Measurements from ENCODE around the gene HMGA1.

Gene HMGA1

DNA sequence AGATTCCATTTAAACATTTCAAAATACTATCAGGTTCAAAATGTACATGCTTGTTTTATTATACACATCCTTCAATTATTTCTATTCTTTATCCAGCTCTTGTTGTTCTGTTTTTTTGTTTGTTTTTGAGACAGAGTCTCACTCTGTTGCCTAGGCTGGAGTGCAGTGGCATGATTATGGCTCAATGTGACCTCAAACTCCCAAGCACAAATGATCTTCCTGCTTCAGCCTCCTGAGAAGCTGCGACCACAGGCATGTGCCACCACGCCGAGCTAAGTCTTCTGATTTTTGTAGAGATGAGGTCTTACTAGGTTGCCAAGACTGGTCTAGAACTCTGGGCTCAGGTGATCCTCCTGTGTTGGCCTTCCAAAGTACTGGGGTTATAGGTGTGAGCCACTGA lies 56.3 kb downstream of the HMGA1 start:
- Histone ChIP-seq H4K20me1 (ENCODE audit: insufficient read depth, low read length, poor library complexity, severe bottlenecking) (no peaks in the 10 kb centered on the region), H3K27me3 (ENCODE audit: insufficient read depth, low read length, poor library complexity, severe bottlenecking) (no peaks in the 10 kb centered on the region), H3K4me2 (ENCODE audit: low read depth, low read length, poor library complexity, severe bottlenecking) (no peak overlapping the region), H2AFZ (ENCODE audit: low read length) (no peak overlapping the region), H3K4me1 (ENCODE audit: insufficient read depth, low read length, poor library complexity, severe bottlenecking) (peaks cover 18% of the 10 kb centered on the region), H3K4me3 (ENCODE audit: low read length, poor library complexity, severe bottlenecking) (no peak overlapping the region), H3K36me3 (ENCODE audit: insufficient read depth, low read length) (peaks cover 37% of the 10 kb centered on the region), H3K9me2 (replicated peaks; ENCODE audit: low read depth, low read length) (no peaks in the 10 kb centered on the region), H3K9me3 (ENCODE audit: insufficient read depth, low read depth, low read length) (no peaks in the 10 kb centered on the region), H3K9ac (ENCODE audit: low read depth, low read length, poor library complexity, severe bottlenecking) (no peak overlapping the region), H3K79me2 (ENCODE audit: insufficient read depth, low read length) (peaks cover 3% of the 10 kb centered on the region; the same call in 1 of the 2 replicates), H3F3A (ENCODE audit: low read depth) (no peaks in the 10 kb centered on the region)
- TF ChIP-seq CTCF (conservative IDR thresholded peaks at IDR 0.05; ENCODE audit: low read length) (no peak), EZH2phosphoT487 (IDR thresholded peaks at IDR 0.05; ENCODE audit: borderline replicate concordance) (no peak)

- no peaks in the 10 kb centered on the region for H3K9me2 ChIP-seq (replicated peaks; ENCODE audit: low read depth, low read length)
- peaks cover 3% of the 10 kb centered on the region; the same call in 1 of the 2 replicates for H3K79me2 ChIP-seq (ENCODE audit: insufficient read depth, low read length)
- no peaks in the 10 kb centered on the region for H3K27me3 ChIP-seq (ENCODE audit: insufficient read depth, low read length, poor library complexity, severe bottlenecking)
- H4K20me1 ChIP-seq (ENCODE audit: insufficient read depth, low read length, poor library complexity, severe bottlenecking) = no peaks in the 10 kb centered on the region
- TF ChIP-seq EZH2phosphoT487 (IDR thresholded peaks at IDR 0.05; ENCODE audit: borderline replicate concordance) = no peak
- TF ChIP-seq CTCF (conservative IDR thresholded peaks at IDR 0.05; ENCODE audit: low read length) = no peak
- H3K4me2 ChIP-seq (ENCODE audit: low read depth, low read length, poor library complexity, severe bottlenecking) = peak overlapping the region; percentile 19
- H3K4me3 ChIP-seq (ENCODE audit: low read length, poor library complexity, severe bottlenecking) = no peak overlapping the region
- H3K36me3 ChIP-seq (ENCODE audit: insufficient read depth, low read length) = peaks cover 37% of the 10 kb centered on the region
- H3K9me3 ChIP-seq (ENCODE audit: insufficient read depth, low read depth, low read length) = no peaks in the 10 kb centered on the region
- no peaks in the 10 kb centered on the region for H3F3A ChIP-seq (ENCODE audit: low read depth)
- no peak overlapping the region for H2AFZ ChIP-seq (ENCODE audit: low read length)
- peaks cover 4% of the 10 kb centered on the region for H3K4me1 ChIP-seq (ENCODE audit: insufficient read depth, low read length, poor library complexity, severe bottlenecking)
- H3K9ac ChIP-seq (ENCODE audit: low read depth, low read length, poor library complexity, severe bottlenecking) = no peak overlapping the region
Observed at GRCh38 chr6:34295721-34296120, 59.0 kb downstream of the HMGA1 start.

Data from Loucy (cell line).